ENCODE data around the gene DZIP1L. TPM values are rescaled to one million over a fixed set of nuclear protein-coding genes. Genes with fewer than 3 reads are reported as not detected.

Gene DZIP1L
- total RNA-seq, 4 donors from 2014 or later, result 10.3 to 15.8 (median 12.6) TPM

GRCh38 chr3:138068579-138069174 lies 46.7 kb downstream of the DZIP1L start:
- Histone ChIP-seq H3K4me1 (no peaks in the 10 kb centered on the region), H3K36me3 (peaks cover 15 to 90% (median 65%) of the 10 kb centered on the region in 4 donors)

GRCh38 chr3:138068046-138068445 lies 47.4 kb downstream of the DZIP1L start:
- H3K27ac ChIP-seq (replicated peaks in 1 of 4), result no peak overlapping the region
- no peaks in the 10 kb centered on the region for H3K9me3 ChIP-seq
- no peaks in the 10 kb centered on the region for H3K27me3 ChIP-seq
- 77% methylated on average over 6 of the region's 8 CpGs for WGBS
- no peak overlapping the region for H3K4me3 ChIP-seq
- DNase-seq (ENCODE audit: extremely low spot score), result no peak
- H3K4me1 ChIP-seq, result no peaks in the 10 kb centered on the region
- no peak for TF ChIP-seq CTCF (IDR thresholded peaks at IDR 0.05)
- no peak for TF ChIP-seq EP300 (IDR thresholded peaks at IDR 0.05)
- TF ChIP-seq POLR2A (IDR thresholded peaks at IDR 0.05; ENCODE audit: low read depth), result no peak
- no peak for TF ChIP-seq POLR2AphosphoS5 (IDR thresholded peaks at IDR 0.05)
- intact Hi-C loops (cut with DNase I), result loop anchor here (2.0 kb wide), 1 partner anchor 51 kb away; no protein-coding TSS in a partner anchor
- peaks cover 21 to 92% (median 70%) of the 10 kb centered on the region in 4 donors for H3K36me3 ChIP-seq

More at GRCh38 chr3:138068579-138069174, 46.7 kb downstream of the DZIP1L start:
- H3K27me3 ChIP-seq, result no peaks in the 10 kb centered on the region
- 51% methylated on average over 11 of the region's 14 CpGs for WGBS
- TF ChIP-seq CTCF (IDR thresholded peaks at IDR 0.05) (peak in 2 of 3 experiments; percentile 92 to 95), POLR2A (IDR thresholded peaks at IDR 0.05; ENCODE audit: low read depth) (no peak), EP300 (IDR thresholded peaks at IDR 0.05) (no peak), POLR2AphosphoS5 (IDR thresholded peaks at IDR 0.05) (peak in 1 of 2 donors; percentile 15)
- no peak for DNase-seq (ENCODE audit: extremely low spot score)
- no peak overlapping the region for H3K27ac ChIP-seq (replicated peaks in 1 of 4)
- no peaks in the 10 kb centered on the region for H3K9me3 ChIP-seq
- intact Hi-C loops (cut with DNase I), result loop anchor here (2.0 kb wide), 1 partner anchor 50 kb away; no protein-coding TSS in a partner anchor
- H3K4me3 ChIP-seq, result no peak overlapping the region

- 91% methylated on average over 3 of the region's 3 CpGs for WGBS
- Histone ChIP-seq H3K4me1 (no peaks in the 10 kb centered on the region), H3K9me3 (no peaks in the 10 kb centered on the region), H3K36me3 (peaks cover 26 to 93% (median 77%) of the 10 kb centered on the region in 4 donors), H3K27ac (replicated peaks in 1 of 4) (no peak overlapping the region), H3K4me3 (no peak overlapping the region), H3K27me3 (no peaks in the 10 kb centered on the region)
- no peak for DNase-seq (ENCODE audit: extremely low spot score)
- no peak for TF ChIP-seq POLR2AphosphoS5 (IDR thresholded peaks at IDR 0.05)
- TF ChIP-seq CTCF (IDR thresholded peaks at IDR 0.05), result no peak
- no peak for TF ChIP-seq EP300 (IDR thresholded peaks at IDR 0.05)
- TF ChIP-seq POLR2A (IDR thresholded peaks at IDR 0.05; ENCODE audit: low read depth), result no peak
- intact Hi-C loops (cut with DNase I), result no loop called here
Observed at GRCh38 chr3:138066972-138067371, 48.4 kb downstream of the DZIP1L start.

GRCh38 chr3:138066383-138066782 lies 49.0 kb downstream of the DZIP1L start:
- no peak for TF ChIP-seq POLR2A (IDR thresholded peaks at IDR 0.05; ENCODE audit: low read depth)
- no peak for TF ChIP-seq POLR2AphosphoS5 (IDR thresholded peaks at IDR 0.05)
- no peak for TF ChIP-seq EP300 (IDR thresholded peaks at IDR 0.05)
- no peak for TF ChIP-seq CTCF (IDR thresholded peaks at IDR 0.05)

More at GRCh38 chr3:138066383-138066782, 49.0 kb downstream of the DZIP1L start:
- WGBS, result 85% methylated on average over 8 of the region's 8 CpGs
- Histone ChIP-seq H3K27ac (replicated peaks in 1 of 4) (no peak overlapping the region), H3K4me1 (no peaks in the 10 kb centered on the region), H3K27me3 (no peaks in the 10 kb centered on the region), H3K9me3 (no peaks in the 10 kb centered on the region), H3K36me3 (peaks cover 26 to 93% (median 74%) of the 10 kb centered on the region in 4 donors), H3K4me3 (no peak overlapping the region)
- intact Hi-C loops (cut with DNase I), result no loop called here
- no peak for DNase-seq (ENCODE audit: extremely low spot score)
